ENCODE data around the gene PBX1.

Gene PBX1

GRCh38 chr1:164759144-164759920 is 200.3 kb downstream of the PBX1 start:
- no peak for DNase-seq (ENCODE audit: low read depth in 2 of 2)

- DNase-seq (ENCODE audit: low read depth in 2 of 2), result no peak
Observed at GRCh38 chr1:164759979-164760469, 201.0 kb downstream of the PBX1 start.

- no peak for DNase-seq (ENCODE audit: low read depth in 2 of 2)
Observed at GRCh38 chr1:164760569-164760968, 201.6 kb downstream of the PBX1 start.

- no peak for DNase-seq (ENCODE audit: low read depth in 2 of 2)
Observed at GRCh38 chr1:164761009-164761408, 202.0 kb downstream of the PBX1 start.

GRCh38 chr1:164763098-164763497 is 204.1 kb downstream of the PBX1 start:
- no peak for DNase-seq (ENCODE audit: low read depth in 2 of 2)

- DNase-seq (ENCODE audit: low read depth in 2 of 2), result no peak
Observed at GRCh38 chr1:164764333-164764732, 205.3 kb downstream of the PBX1 start.

- DNase-seq (ENCODE audit: low read depth in 2 of 2), result no peak
Observed at GRCh38 chr1:164765557-164765956, 206.6 kb downstream of the PBX1 start.

- no peak for DNase-seq (ENCODE audit: low read depth in 2 of 2)
Observed at GRCh38 chr1:164765992-164766720, 207.2 kb downstream of the PBX1 start.

- DNase-seq (ENCODE audit: low read depth in 2 of 2), result no peak
Observed at GRCh38 chr1:164767752-164768402, 208.9 kb downstream of the PBX1 start.

GRCh38 chr1:164768619-164769018 is 209.6 kb downstream of the PBX1 start:
- DNase-seq (ENCODE audit: low read depth in 2 of 2), result no peak

GRCh38 chr1:164769486-164770130 is 210.6 kb downstream of the PBX1 start:
- DNase-seq (ENCODE audit: low read depth in 2 of 2), result no peak

GRCh38 chr1:164770131-164770529 is 211.1 kb downstream of the PBX1 start:
- DNase-seq (ENCODE audit: low read depth in 2 of 2), result no peak

- no peak for DNase-seq (ENCODE audit: low read depth in 2 of 2)
Observed at GRCh38 chr1:164771041-164771618, 212.1 kb downstream of the PBX1 start.

- DNase-seq (ENCODE audit: low read depth in 2 of 2), result no peak
Observed at GRCh38 chr1:164771619-164772361, 212.8 kb downstream of the PBX1 start.

GRCh38 chr1:164772635-164773034 is 213.7 kb downstream of the PBX1 start:
- no peak for DNase-seq (ENCODE audit: low read depth in 2 of 2)

- DNase-seq (ENCODE audit: low read depth in 2 of 2), result no peak
Observed at GRCh38 chr1:164773102-164773501, 214.1 kb downstream of the PBX1 start.

GRCh38 chr1:164774413-164774812 is 215.4 kb downstream of the PBX1 start:
- DNase-seq (ENCODE audit: low read depth in 2 of 2), result no peak

- DNase-seq (ENCODE audit: low read depth in 2 of 2), result no peak
Observed at GRCh38 chr1:164774819-164775654, 216.1 kb downstream of the PBX1 start.

GRCh38 chr1:164777518-164777917 is 218.5 kb downstream of the PBX1 start:
- DNase-seq (ENCODE audit: low read depth in 2 of 2), result no peak

GRCh38 chr1:164779376-164779775 is 220.4 kb downstream of the PBX1 start:
- DNase-seq (ENCODE audit: low read depth in 2 of 2), result no peak

Data from stimulated activated CD4-positive, alpha-beta T cell treated with anti-CD3 and anti-CD28 coated beads, Interleukin-4, amount 100 ng/mL, for 48 hours (primary cell).